Neural cell (in vitro differentiated cells): ENCODE data around the gene CTNNA1. TPM values are rescaled to one million over a fixed set of nuclear protein-coding genes. Genes with fewer than 3 reads are reported as not detected.

ENCODE experiments used
- H2AFZ ChIP-seq: fragments of 200-600, 300-800 bp; sonication (generic), shearing (Covaris generic); 2 replicates; pipeline ENCODE4 v1.6.0; 2014; ENCODE audit warnings: low read depth, mild to moderate bottlenecking, antibody characterized with exemption, low read length, moderate library complexity
- H3F3A ChIP-seq: fragments of 200-600 bp; shearing (Covaris generic); 2 replicates; pipeline ENCODE4 v1.6.1; 2016; ENCODE audit warnings: mild to moderate bottlenecking, moderate library complexity, mixed read lengths, antibody characterized with exemption, low read length; ENCODE audit not compliant: insufficient read depth, poor library complexity, severe bottlenecking
- H3K27ac ChIP-seq: fragments of 200-600, 300-800 bp; sonication (generic), shearing (Covaris generic); 2 replicates; pipeline ENCODE4 v1.5.1; 2014; ENCODE audit warnings: mild to moderate bottlenecking, low read length, moderate library complexity
- H3K27me3 ChIP-seq: fragments of 300-800, 200-600 bp; sonication (generic), shearing (Covaris generic); 2 replicates; pipeline ENCODE4 v1.6.0; 2014; ENCODE audit warnings: mild to moderate bottlenecking, low read depth, low read length, moderate library complexity; ENCODE audit not compliant: insufficient read depth
- H3K36me3 ChIP-seq: fragments of 300-800, 200-600 bp; sonication (generic), shearing (Covaris generic); 2 replicates; pipeline ENCODE4 v1.5.1; 2014; ENCODE audit warnings: mild to moderate bottlenecking, antibody characterized with exemption, low read length, moderate library complexity; ENCODE audit not compliant: insufficient read depth
- H3K4me2 ChIP-seq: fragments of 300-800, 200-600 bp; sonication (generic), shearing (Covaris generic); 2 replicates; pipeline ENCODE4 v1.6.0; 2014; ENCODE audit warnings: mild to moderate bottlenecking, low read length
- H3K4me3 ChIP-seq: fragments of 300-800, 200-600 bp; sonication (generic), shearing (Covaris generic); 2 replicates; pipeline ENCODE4 v1.5.1; 2014; ENCODE audit warnings: mild to moderate bottlenecking, low read length, moderate library complexity
- H3K79me2 ChIP-seq: fragments of 200-600 bp; shearing (Covaris generic); replicated peaks from 2 replicates; pipeline ENCODE4 v1.6.0; 2014; ENCODE audit warnings: mild to moderate bottlenecking, low read length, moderate library complexity; ENCODE audit not compliant: insufficient read depth
- H3K9ac ChIP-seq: fragments of 300-800, 200-600 bp; sonication (generic), shearing (Covaris generic); 2 replicates; pipeline ENCODE4 v1.6.1; 2016; ENCODE audit warnings: mild to moderate bottlenecking, low read length, mixed read lengths
- H3K9me2 ChIP-seq: fragments of 200-600 bp; shearing (Covaris generic); 2 replicates; pipeline ENCODE4 v1.6.1; 2016; ENCODE audit warnings: mild to moderate bottlenecking, low read length, mixed read lengths; ENCODE audit not compliant: insufficient read depth
- H3K9me3 ChIP-seq: fragments of 200-600, 300-800 bp; sonication (generic), shearing (Covaris generic); 2 replicates; pipeline ENCODE4 v1.6.1; 2016; ENCODE audit warnings: mild to moderate bottlenecking, mixed run types, low read length, moderate library complexity, mixed read lengths
- H4K20me1 ChIP-seq: fragments of 200-600 bp; shearing (Covaris generic); 2 replicates; pipeline ENCODE4 v1.6.1; 2016; ENCODE audit warnings: mild to moderate bottlenecking, mixed run types; ENCODE audit not compliant: insufficient read depth
- CTCF ChIP-seq: fragments of 450-650 bp; IDR thresholded peaks from 2 replicates; pipeline ENCODE4 v1.5.1; 2014; ENCODE audit warnings: antibody characterized with exemption, mild to moderate bottlenecking, moderate library complexity; ENCODE audit not compliant: poor library complexity, severe bottlenecking
- EP300 ChIP-seq: fragments of 450-650 bp; conservative IDR thresholded peaks from 2 replicates; pipeline ENCODE4 v1.6.1; 2014; ENCODE audit warnings: antibody characterized with exemption, mild to moderate bottlenecking, moderate library complexity; ENCODE audit not compliant: poor library complexity, severe bottlenecking
- EZH2 ChIP-seq: fragments of 200-600, 300-800 bp; shearing (Covaris generic), sonication (generic); IDR thresholded peaks from 2 replicates; pipeline ENCODE4 v1.6.1; 2014; ENCODE audit warnings: antibody characterized with exemption, low read length, borderline replicate concordance, mild to moderate bottlenecking; ENCODE audit not compliant: insufficient read depth, poor library complexity, severe bottlenecking
- MXI1 ChIP-seq: fragments of 450-650 bp; conservative IDR thresholded peaks from 2 replicates; pipeline ENCODE4 v1.6.1; 2014; ENCODE audit warnings: antibody characterized with exemption, mild to moderate bottlenecking; ENCODE audit not compliant: poor library complexity, severe bottlenecking
- POLR2AphosphoS5 ChIP-seq: IDR thresholded peaks from 2 replicates; pipeline ENCODE4 v1.6.1; 2012
- RAD21 ChIP-seq: fragments of 450-650 bp; conservative IDR thresholded peaks from 2 replicates; pipeline ENCODE4 v1.6.1; 2014; ENCODE audit warnings: antibody characterized with exemption, mild to moderate bottlenecking, moderate library complexity
- REST ChIP-seq: IDR thresholded peaks from 2 replicates; pipeline ENCODE4 v1.6.1; 2012; ENCODE audit warnings: borderline replicate concordance
- SMC3 ChIP-seq: fragments of 450-650 bp; conservative IDR thresholded peaks from 2 replicates; pipeline ENCODE4 v1.6.1; 2014; ENCODE audit warnings: antibody characterized with exemption, mild to moderate bottlenecking, moderate library complexity; ENCODE audit not compliant: poor library complexity
- TAF1 ChIP-seq: IDR thresholded peaks from 2 replicates; pipeline ENCODE4 v1.6.1; 2012; ENCODE audit warnings: low read depth
- polyA plus RNA-seq: library from polyadenylated mRNA; depleted of rRNA; stranded (reverse); fragments of >200 nt; gene quantifications from 2 replicates; pipeline ENCODE4 v1.2.3, GENCODE V29; 2014

Gene CTNNA1
- polyA plus RNA-seq, 1 donor from 2014 or later: 87.9 TPM

GRCh38 chr5:138705007-138705406, 48.2 kb upstream of the CTNNA1 start:
- H2AFZ ChIP-seq: peak overlapping the region; percentile 30
- H3K27ac ChIP-seq: no peak overlapping the region
- no peak overlapping the region for H3K9ac ChIP-seq
- H3K27me3 ChIP-seq: no peaks in the 10 kb centered on the region
- no peaks in the 10 kb centered on the region for H3K36me3 ChIP-seq
- H3K9me2 ChIP-seq: no peaks in the 10 kb centered on the region
- H4K20me1 ChIP-seq: no peaks in the 10 kb centered on the region
- no peaks in the 10 kb centered on the region for H3K79me2 ChIP-seq
- no peaks in the 10 kb centered on the region for H3F3A ChIP-seq
- H3K4me2 ChIP-seq: no peak overlapping the region
- no peak overlapping the region for H3K4me3 ChIP-seq
- H3K9me3 ChIP-seq: no peaks in the 10 kb centered on the region
- TF ChIP-seq TAF1: no peak
- TF ChIP-seq SMC3: no peak
- TF ChIP-seq REST: no peak
- TF ChIP-seq RAD21: no peak
- no peak for TF ChIP-seq POLR2AphosphoS5
- no peak for TF ChIP-seq EP300
- TF ChIP-seq CTCF: no peak
- no peak for TF ChIP-seq MXI1
- TF ChIP-seq EZH2: no peak

- no peaks in the 10 kb centered on the region for H3F3A ChIP-seq
- H3K4me2 ChIP-seq: no peak overlapping the region
Observed at GRCh38 chr5:138705567-138705966, 47.7 kb upstream of the CTNNA1 start.

More at GRCh38 chr5:138705567-138705966, 47.7 kb upstream of the CTNNA1 start:
- Histone ChIP-seq H3K9ac (no peak overlapping the region), H3K79me2 (no peaks in the 10 kb centered on the region), H3K27ac (no peak overlapping the region), H2AFZ (no peak overlapping the region), H3K27me3 (no peaks in the 10 kb centered on the region), H3K9me3 (no peaks in the 10 kb centered on the region), H3K4me3 (no peak overlapping the region), H3K9me2 (no peaks in the 10 kb centered on the region), H4K20me1 (no peaks in the 10 kb centered on the region), H3K36me3 (no peaks in the 10 kb centered on the region)
- TF ChIP-seq CTCF (no peak), TAF1 (no peak), SMC3 (no peak), EP300 (no peak), RAD21 (no peak), MXI1 (no peak), POLR2AphosphoS5 (no peak), EZH2 (no peak)
